ENCODE data around the gene PDE10A. TPM values are rescaled to one million over a fixed set of nuclear protein-coding genes. Genes with fewer than 3 reads are reported as not detected.
A peak's percentile ranks its signal among the peaks of the same experiment; 100 is the strongest.

The PDE10A gene
- total and polyA plus RNA-seq, 9 of the 15 experiments (the other 6 are each of a cell fraction or from before 2014, with no cell fraction given), result 0.04 TPM; not detected in 8

GRCh38 chr6:165317723-165318122 lies 345.3 kb downstream of the PDE10A start (continued):
- no peak for TF ChIP-seq ZMIZ1 (IDR thresholded peaks at IDR 0.05; ENCODE audit: low read depth in 2 of 2, low read length in 2 of 2)

- no peaks in the 10 kb centered on the region for H3K9me3 ChIP-seq (replicated peaks; ENCODE audit: control insufficient read depth, insufficient read depth, low read depth, low read length)
- no peak for ATAC-seq
- ChIA-PET POLR2A (no interaction called here), CTCF (ENCODE audit: low intra/inter-chr PET ratio) (no interaction called here)
- TF ChIP-seq E2F6 (IDR thresholded peaks at IDR 0.05; ENCODE audit: borderline replicate concordance in 1 of 2, extremely low read depth in 1 of 2, insufficient read depth in 1 of 2, insufficient read length in 1 of 2, low read depth in 1 of 2, low read length in 1 of 2, poor library complexity in 1 of 2, severe bottlenecking in 1 of 2) (peak in 1 of 2 experiments; percentile 51), ZBTB7A (IDR thresholded peaks at IDR 0.05; ENCODE audit: borderline replicate concordance, control insufficient read depth, low read depth, low read length) (no peak)
- FAIRE-seq, result no peak
- 4% methylated on average over 33 of the region's 35 CpGs for WGBS (ENCODE audit: insufficient coverage, low coverage, missing lambda C conversion rate)
- no peak within 1 kb of the TSS for H3K4me3 ChIP-seq
- H3K27me3 ChIP-seq (ENCODE audit: control insufficient read depth in 2 of 2, insufficient read depth in 2 of 2, low read length in 2 of 2), result no peaks in the 10 kb centered on the region
- no peak within 1 kb of the TSS for H3K27ac ChIP-seq (ENCODE audit: extremely low read depth, low read depth, low read length)
- intact Hi-C loops (cut with micrococcal nuclease) (no loop called here), in situ Hi-C loops (cut with MboI) (no loop called here)
- H3K4me2 ChIP-seq (ENCODE audit: insufficient read depth, low read length), result no peak within 1 kb of the TSS
- no peaks in the 10 kb centered on the region for H3K4me1 ChIP-seq (replicated peaks in 1 of 2; ENCODE audit: control insufficient read depth in 2 of 2, insufficient read depth in 2 of 2, low read length in 2 of 2)
- no peaks in the 10 kb centered on the region for H3K79me2 ChIP-seq (ENCODE audit: control insufficient read depth, insufficient read depth, low read length)
- H4K20me1 ChIP-seq (replicated peaks; ENCODE audit: control insufficient read depth, insufficient read depth, low read length), result no peaks in the 10 kb centered on the region
- DNase-seq (ENCODE audit: extremely low read depth in 1 of 4, low spot score in 3 of 4), result no peak
- H3K9ac ChIP-seq (ENCODE audit: insufficient read depth in 1 of 2, low read depth in 2 of 2, low read length in 2 of 2), result no peak within 1 kb of the TSS
- BruUV-seq (replicated peaks), result no TSS peak
- H2AFZ ChIP-seq (ENCODE audit: low read depth, low read length), result no peak within 1 kb of the TSS
- no peaks in the 10 kb centered on the region for H3K36me3 ChIP-seq (ENCODE audit: control insufficient read depth, insufficient read depth, low read length)
- no peaks in the 10 kb centered on the region for H3K9me1 ChIP-seq (ENCODE audit: control insufficient read depth, insufficient read depth, low read length)
Observed at GRCh38 chr6:165308926-165309731, 353.9 kb downstream of the PDE10A start, which contains the start of gene C6orf118. TSS of gene C6orf118 (minus strand) at chr6:165309605. CDS start at chr6:165309586, 19 bp downstream.
